ENCODE data around the gene MARK1. TPM values are rescaled to one million over a fixed set of nuclear protein-coding genes. Genes with fewer than 3 reads are reported as not detected.
"Not testable (repeated sequence)": the region's sequence is repeated elsewhere in the genome, so short reads cannot be mapped to it uniquely, and the experiment has no call there.

The MARK1 gene
- total and polyA plus RNA-seq, 4 donors: 3.9 to 15.7 (median 9.5) TPM

DNA sequence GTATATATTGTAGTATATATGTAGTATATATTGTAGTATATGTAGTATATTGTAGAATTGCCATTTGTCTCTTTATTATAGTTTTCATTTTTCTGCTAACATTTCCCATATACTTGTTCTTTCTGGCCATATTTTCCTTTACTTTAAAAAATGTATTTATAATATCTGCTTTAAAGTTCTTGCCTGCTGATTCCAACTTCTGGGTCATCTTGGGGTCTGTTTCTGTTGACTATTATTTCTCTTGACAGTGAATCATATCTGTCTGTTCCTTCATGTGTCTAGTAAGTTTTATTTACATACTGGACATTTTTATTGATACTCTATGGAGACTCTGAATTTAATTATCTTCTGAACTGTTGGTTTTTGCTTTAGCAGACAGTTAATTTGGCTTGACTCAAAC is 45.9 kb downstream of the MARK1 start:
- ATAC-seq (ENCODE audit: low FRiP score): no peak
- H3K4me1 ChIP-seq (ENCODE audit: control insufficient read depth in 1 of 2, insufficient read depth in 2 of 2, low read length in 2 of 2): peaks cover 0 to 1% of the 10 kb centered on the region in 2 donors
- no peaks in the 10 kb centered on the region for H3K27me3 ChIP-seq (ENCODE audit: control insufficient read depth in 1 of 2, insufficient read depth in 2 of 2, low read length in 1 of 2)
- H3K4me3 ChIP-seq (ENCODE audit: low read length in 2 of 2): no peak overlapping the region
- H3K36me3 ChIP-seq (ENCODE audit: control insufficient read depth in 1 of 2, insufficient read depth in 2 of 2, low read length in 1 of 2): no peaks in the 10 kb centered on the region
- H3K27ac ChIP-seq (ENCODE audit: low read depth in 1 of 2, low read length in 2 of 2): no peak overlapping the region
- intact Hi-C loops (cut with DNase I): no loop called here
- DNase-seq: no peak
- H3K9me3 ChIP-seq (ENCODE audit: control insufficient read depth, low read length): no peaks in the 10 kb centered on the region

- intact Hi-C loops (cut with DNase I): no loop called here
- ATAC-seq (ENCODE audit: low FRiP score) (no peak), DNase-seq (no peak)
- 95 to 98% methylated on average over 6 of the region's 6 CpGs for WGBS, 2 donors
- no peak overlapping the region for H3K4me3 ChIP-seq (ENCODE audit: low read length in 2 of 2)
- peaks cover 0 to 1% of the 10 kb centered on the region in 2 donors for H3K4me1 ChIP-seq (ENCODE audit: control insufficient read depth in 1 of 2, insufficient read depth in 2 of 2, low read length in 2 of 2)
- no peaks in the 10 kb centered on the region for H3K27me3 ChIP-seq (ENCODE audit: control insufficient read depth in 1 of 2, insufficient read depth in 2 of 2, low read length in 1 of 2)
- H3K27ac ChIP-seq (ENCODE audit: low read depth in 1 of 2, low read length in 2 of 2): no peak overlapping the region
- no peaks in the 10 kb centered on the region for H3K9me3 ChIP-seq (ENCODE audit: control insufficient read depth, low read length)
- no peaks in the 10 kb centered on the region for H3K36me3 ChIP-seq (ENCODE audit: control insufficient read depth in 1 of 2, insufficient read depth in 2 of 2, low read length in 1 of 2)
Observed at GRCh38 chr1:220575718-220576497, 48.0 kb downstream of the MARK1 start.

DNA sequence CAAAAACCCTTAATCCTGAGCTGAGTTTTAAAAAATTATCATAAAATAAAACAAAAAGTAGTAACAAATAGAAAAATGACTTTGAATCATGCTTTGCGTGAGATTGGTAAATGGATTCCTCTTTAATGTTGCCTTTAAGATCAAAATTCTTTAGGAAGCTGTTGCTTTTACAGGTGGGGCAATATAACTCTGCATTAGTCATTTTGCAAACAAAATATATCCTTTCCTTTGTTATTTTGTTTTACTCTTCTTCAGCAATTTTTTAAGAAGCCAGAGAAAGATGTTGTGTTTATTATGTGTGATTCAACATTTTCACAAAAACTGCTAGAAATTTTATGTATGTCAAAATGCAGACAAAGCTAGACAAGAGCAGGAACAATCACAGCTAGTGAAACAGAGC is 50.0 kb downstream of the MARK1 start:
- H3K27ac ChIP-seq (ENCODE audit: low read depth in 1 of 2, low read length in 2 of 2): no peak overlapping the region
- intact Hi-C loops (cut with DNase I): no loop called here
- peaks cover 0 to 1% of the 10 kb centered on the region in 2 donors for H3K4me1 ChIP-seq (ENCODE audit: control insufficient read depth in 1 of 2, insufficient read depth in 2 of 2, low read length in 2 of 2)
- ATAC-seq (ENCODE audit: low FRiP score): no peak
- H3K36me3 ChIP-seq (ENCODE audit: control insufficient read depth in 1 of 2, insufficient read depth in 2 of 2, low read length in 1 of 2): no peaks in the 10 kb centered on the region
- no peak for DNase-seq
- no peaks in the 10 kb centered on the region for H3K27me3 ChIP-seq (ENCODE audit: control insufficient read depth in 1 of 2, insufficient read depth in 2 of 2, low read length in 1 of 2)
- no peaks in the 10 kb centered on the region for H3K9me3 ChIP-seq (ENCODE audit: control insufficient read depth, low read length)
- WGBS, 2 donors: 50 to 95% methylated on average over 1 of the region's 1 CpG
- no peak overlapping the region for H3K4me3 ChIP-seq (ENCODE audit: low read length in 2 of 2)

GRCh38 chr1:220579317-220579716 is 51.4 kb downstream of the MARK1 start:
- H3K27ac ChIP-seq (ENCODE audit: low read depth in 1 of 2, low read length in 2 of 2): no peak overlapping the region
- peaks cover 0 to 1% of the 10 kb centered on the region in 2 donors for H3K4me1 ChIP-seq (ENCODE audit: control insufficient read depth in 1 of 2, insufficient read depth in 2 of 2, low read length in 2 of 2)
- 80 to 83% methylated on average over 6 of the region's 6 CpGs for WGBS, 2 donors
- no peaks in the 10 kb centered on the region for H3K27me3 ChIP-seq (ENCODE audit: control insufficient read depth in 1 of 2, insufficient read depth in 2 of 2, low read length in 1 of 2)
- ATAC-seq (ENCODE audit: low FRiP score): no peak
- intact Hi-C loops (cut with DNase I): no loop called here
- H3K4me3 ChIP-seq (ENCODE audit: low read length in 2 of 2): no peak overlapping the region
- DNase-seq: no peak
- no peaks in the 10 kb centered on the region for H3K9me3 ChIP-seq (ENCODE audit: control insufficient read depth, low read length)
- H3K36me3 ChIP-seq (ENCODE audit: control insufficient read depth in 1 of 2, insufficient read depth in 2 of 2, low read length in 1 of 2): no peaks in the 10 kb centered on the region

- H3K9me3 ChIP-seq (ENCODE audit: control insufficient read depth, low read length): no peaks in the 10 kb centered on the region
- ATAC-seq (ENCODE audit: low FRiP score) (no peak), DNase-seq (no peak)
- no peaks in the 10 kb centered on the region for H3K36me3 ChIP-seq (ENCODE audit: control insufficient read depth in 1 of 2, insufficient read depth in 2 of 2, low read length in 1 of 2)
- no peak overlapping the region for H3K27ac ChIP-seq (ENCODE audit: low read depth in 1 of 2, low read length in 2 of 2)
- intact Hi-C loops (cut with DNase I): no loop called here
- H3K27me3 ChIP-seq (ENCODE audit: control insufficient read depth in 1 of 2, insufficient read depth in 2 of 2, low read length in 1 of 2): no peaks in the 10 kb centered on the region
- no peak overlapping the region for H3K4me3 ChIP-seq (ENCODE audit: low read length in 2 of 2)
- H3K4me1 ChIP-seq (ENCODE audit: control insufficient read depth in 1 of 2, insufficient read depth in 2 of 2, low read length in 2 of 2): no peaks in the 10 kb centered on the region
Observed at GRCh38 chr1:220592714-220593113, 64.8 kb downstream of the MARK1 start.

DNA sequence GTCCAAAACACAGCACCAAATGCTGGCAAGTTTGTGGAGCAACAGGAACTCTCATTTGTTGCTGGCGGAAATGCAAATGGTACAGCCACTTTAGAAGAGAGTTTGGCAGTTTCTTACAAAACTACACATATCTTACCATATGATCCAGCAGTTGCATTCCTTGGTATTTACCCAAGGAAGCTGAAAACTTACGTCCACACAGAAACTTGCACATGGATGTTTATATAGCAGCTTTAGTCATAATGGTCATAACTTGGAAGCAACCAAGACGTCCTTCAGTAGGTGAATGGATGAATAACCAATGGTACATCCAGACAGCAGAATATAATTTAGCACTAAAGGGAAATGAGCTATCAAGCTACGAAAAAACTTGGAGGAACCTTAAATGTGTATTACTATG is 66.4 kb downstream of the MARK1 start:
- Histone ChIP-seq H3K4me1 (ENCODE audit: control insufficient read depth in 1 of 2, insufficient read depth in 2 of 2, low read length in 2 of 2) (no peaks in the 10 kb centered on the region), H3K27ac (ENCODE audit: low read depth in 1 of 2, low read length in 2 of 2) (no peak overlapping the region), H3K27me3 (ENCODE audit: control insufficient read depth in 1 of 2, insufficient read depth in 2 of 2, low read length in 1 of 2) (no peaks in the 10 kb centered on the region), H3K9me3 (ENCODE audit: control insufficient read depth, low read length) (no peaks in the 10 kb centered on the region), H3K36me3 (ENCODE audit: control insufficient read depth in 1 of 2, insufficient read depth in 2 of 2, low read length in 1 of 2) (no peaks in the 10 kb centered on the region), H3K4me3 (ENCODE audit: low read length in 2 of 2) (no peak overlapping the region)
- ATAC-seq (ENCODE audit: low FRiP score) (no peak), DNase-seq (no peak)
- 61 to 63% methylated on average over 4 of the region's 4 CpGs for WGBS, 2 donors
- intact Hi-C loops (cut with DNase I): no loop called here

- no peak for ATAC-seq (ENCODE audit: low FRiP score)
- Histone ChIP-seq H3K4me1 (ENCODE audit: control insufficient read depth in 1 of 2, insufficient read depth in 2 of 2, low read length in 2 of 2) (no peaks in the 10 kb centered on the region), H3K4me3 (ENCODE audit: low read length in 2 of 2) (no peak overlapping the region), H3K36me3 (ENCODE audit: control insufficient read depth in 1 of 2, insufficient read depth in 2 of 2, low read length in 1 of 2) (no peaks in the 10 kb centered on the region), H3K9me3 (ENCODE audit: control insufficient read depth, low read length) (no peaks in the 10 kb centered on the region), H3K27ac (ENCODE audit: low read depth in 1 of 2, low read length in 2 of 2) (no peak overlapping the region), H3K27me3 (ENCODE audit: control insufficient read depth in 1 of 2, insufficient read depth in 2 of 2, low read length in 1 of 2) (no peaks in the 10 kb centered on the region)
- DNase-seq: no peak
- 64 to 95% methylated on average over 3 of the region's 3 CpGs for WGBS, 2 donors
- intact Hi-C loops (cut with DNase I): no loop called here
Observed at GRCh38 chr1:220595179-220595578, 67.2 kb downstream of the MARK1 start.

DNA sequence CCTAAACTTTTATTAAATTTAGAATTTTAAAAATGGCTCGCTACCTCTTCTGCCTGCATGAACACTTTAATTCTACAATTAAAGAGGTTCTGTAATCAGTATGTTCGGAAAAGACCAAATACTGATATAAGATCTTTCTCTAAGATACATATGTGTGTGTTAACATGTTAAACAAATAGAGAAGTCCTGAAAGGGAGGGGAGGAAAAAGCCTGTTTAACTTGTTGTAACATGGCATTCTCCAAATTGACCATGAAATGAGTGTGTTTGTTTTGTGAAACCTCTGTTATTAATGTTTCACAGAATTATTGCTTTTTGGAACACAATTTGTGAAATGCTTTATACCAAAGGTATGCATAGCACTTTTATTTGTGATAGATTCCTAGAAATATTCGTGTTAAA is 77.0 kb downstream of the MARK1 start:
- H3K9me3 ChIP-seq (ENCODE audit: control insufficient read depth, low read length): no peaks in the 10 kb centered on the region
- H3K27me3 ChIP-seq (ENCODE audit: control insufficient read depth in 1 of 2, insufficient read depth in 2 of 2, low read length in 1 of 2): no peaks in the 10 kb centered on the region
- no peak for ATAC-seq (ENCODE audit: low FRiP score)
- intact Hi-C loops (cut with DNase I): no loop called here
- DNase-seq: no peak
- H3K4me1 ChIP-seq (ENCODE audit: control insufficient read depth in 1 of 2, insufficient read depth in 2 of 2, low read length in 2 of 2): no peaks in the 10 kb centered on the region
- H3K36me3 ChIP-seq (ENCODE audit: control insufficient read depth in 1 of 2, insufficient read depth in 2 of 2, low read length in 1 of 2): no peaks in the 10 kb centered on the region
- H3K4me3 ChIP-seq (ENCODE audit: low read length in 2 of 2): no peak overlapping the region
- WGBS, 2 donors: 92 to 95% methylated on average over 3 of the region's 3 CpGs
- H3K27ac ChIP-seq (ENCODE audit: low read depth in 1 of 2, low read length in 2 of 2): no peak overlapping the region

DNA sequence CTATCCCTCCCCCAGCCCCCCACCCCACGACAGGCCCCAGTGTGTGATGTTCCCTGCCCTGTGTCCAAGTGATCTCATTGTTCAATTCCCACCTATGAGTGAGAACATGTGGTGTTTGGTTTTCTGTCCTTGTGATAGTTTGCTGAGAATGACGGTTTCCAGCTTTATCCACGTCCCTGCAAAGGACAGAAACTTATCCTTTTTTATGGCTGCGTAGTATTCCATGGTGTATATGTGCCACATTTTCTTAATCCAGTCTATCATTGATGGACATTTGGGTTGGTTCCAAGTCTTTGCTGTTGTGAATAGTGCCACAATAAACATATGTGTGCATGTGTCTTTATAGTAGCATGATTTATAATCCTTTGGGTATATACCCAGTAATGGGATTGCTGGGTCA is 77.7 kb downstream of the MARK1 start:
- H3K27ac ChIP-seq (ENCODE audit: low read depth in 1 of 2, low read length in 2 of 2); H3K36me3 ChIP-seq (ENCODE audit: control insufficient read depth in 1 of 2, insufficient read depth in 2 of 2, low read length in 1 of 2); H3K9me3 ChIP-seq (ENCODE audit: control insufficient read depth, low read length); H3K27me3 ChIP-seq (ENCODE audit: control insufficient read depth in 1 of 2, insufficient read depth in 2 of 2, low read length in 1 of 2); H3K4me3 ChIP-seq (ENCODE audit: low read length in 2 of 2); ATAC-seq (ENCODE audit: low FRiP score); intact Hi-C loops (cut with DNase I); DNase-seq; H3K4me1 ChIP-seq (ENCODE audit: control insufficient read depth in 1 of 2, insufficient read depth in 2 of 2, low read length in 2 of 2): not testable (repeated sequence)
- 91 to 95% methylated on average over 4 of the region's 4 CpGs for WGBS, 2 donors
